ENCODE measurements around the gene ZNF19. TPM values are rescaled to one million over a fixed set of nuclear protein-coding genes. Genes with fewer than 3 reads are reported as not detected.

Gene ZNF19
- total RNA-seq, 1 experiment from 2014 or later, result 5.4 TPM

GRCh38 chr16:71472931-71473330, 16.2 kb downstream of the ZNF19 start (continued):
- no peak for TF ChIP-seq CTCF (IDR thresholded peaks at IDR 0.05 in 2 of 3, conservative IDR thresholded peaks at IDR 0.05 in 1 of 3; ENCODE audit: borderline replicate concordance in 1 of 3, insufficient read depth in 1 of 3, low read depth in 2 of 3, low read length in 2 of 3)
- TF ChIP-seq FOSL1 (IDR thresholded peaks at IDR 0.05; ENCODE audit: low read depth), result no peak

GRCh38 chr16:71472051-71472450, 17.1 kb downstream of the ZNF19 start:
- POLR2A ChIA-PET, result no interaction called here

More at GRCh38 chr16:71472051-71472450, 17.1 kb downstream of the ZNF19 start:
- DNase-seq (ENCODE audit: low read depth, low spot score) (no peak), ATAC-seq (no peak)
- Histone ChIP-seq H3K79me2 (ENCODE audit: insufficient read depth, low read length) (no peaks in the 10 kb centered on the region), H3K4me2 (ENCODE audit: low read length) (no peak overlapping the region), H3K9me2 (ENCODE audit: insufficient read depth) (no peaks in the 10 kb centered on the region; the same call in 1 of the 2 replicates), H3K36me3 (ENCODE audit: control insufficient read depth in 1 of 2, insufficient read depth in 2 of 2, low read length in 2 of 2) (peaks cover 8 to 11% of the 10 kb centered on the region in 2 experiments; a peak in 2 of 4 replicates), H4K20me1 (ENCODE audit: insufficient read depth) (no peaks in the 10 kb centered on the region), H3K27ac (ENCODE audit: low read depth, low read length) (no peak overlapping the region), H3K4me1 (ENCODE audit: control insufficient read depth in 1 of 2, insufficient read depth in 2 of 2, low read length in 2 of 2) (peaks cover 16 to 39% of the 10 kb centered on the region in 2 experiments; a peak in 3 of 4 replicates), H3K9ac (ENCODE audit: low read length) (no peak overlapping the region), H3K4me3 (replicated peaks in 1 of 2; ENCODE audit: low read depth in 1 of 2, low read length in 2 of 2) (no peak overlapping the region), H3K9me3 (ENCODE audit: control insufficient read depth in 1 of 2, insufficient read depth in 1 of 2, low read depth in 1 of 2, low read length in 2 of 2) (no peaks in the 10 kb centered on the region), H2AFZ (ENCODE audit: low read depth, low read length, poor library complexity, severe bottlenecking) (no peak overlapping the region), H3K27me3 (ENCODE audit: insufficient read depth, low read length) (no peaks in the 10 kb centered on the region)
- no TSS peak for BruUV-seq (replicated peaks)
- no peak for TF ChIP-seq CEBPB (IDR thresholded peaks at IDR 0.05; ENCODE audit: low read depth)
- TF ChIP-seq, protein P1, sequence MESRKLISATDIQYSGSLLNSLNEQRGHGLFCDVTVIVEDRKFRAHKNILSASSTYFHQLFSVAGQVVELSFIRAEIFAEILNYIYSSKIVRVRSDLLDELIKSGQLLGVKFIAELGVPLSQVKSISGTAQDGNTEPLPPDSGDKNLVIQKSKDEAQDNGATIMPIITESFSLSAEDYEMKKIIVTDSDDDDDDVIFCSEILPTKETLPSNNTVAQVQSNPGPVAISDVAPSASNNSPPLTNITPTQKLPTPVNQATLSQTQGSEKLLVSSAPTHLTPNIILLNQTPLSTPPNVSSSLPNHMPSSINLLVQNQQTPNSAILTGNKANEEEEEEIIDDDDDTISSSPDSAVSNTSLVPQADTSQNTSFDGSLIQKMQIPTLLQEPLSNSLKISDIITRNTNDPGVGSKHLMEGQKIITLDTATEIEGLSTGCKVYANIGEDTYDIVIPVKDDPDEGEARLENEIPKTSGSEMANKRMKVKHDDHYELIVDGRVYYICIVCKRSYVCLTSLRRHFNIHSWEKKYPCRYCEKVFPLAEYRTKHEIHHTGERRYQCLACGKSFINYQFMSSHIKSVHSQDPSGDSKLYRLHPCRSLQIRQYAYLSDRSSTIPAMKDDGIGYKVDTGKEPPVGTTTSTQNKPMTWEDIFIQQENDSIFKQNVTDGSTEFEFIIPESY (IDR thresholded peaks at IDR 0.05; ENCODE audit: extremely low read depth, insufficient replicate concordance, low read length), result no peak
- TF ChIP-seq EZH2 (IDR thresholded peaks at IDR 0.05), result no peak
- TF ChIP-seq POLR2AphosphoS5 (IDR thresholded peaks at IDR 0.05; ENCODE audit: low read depth, low read length), result no peak
- intact Hi-C loops (cut with micrococcal nuclease), result no loop called here
- RAD21 ChIA-PET (ENCODE audit: low non-redundant PET in 1 of 2, low total read pairs in 2 of 2, uncharacterized antibody in 2 of 2, unreplicated experiment in 2 of 2), result no interaction called here
- CTCF ChIA-PET, result no interaction called here
